OCI-LY7 (cell line): Measurements from ENCODE around the gene PAXIP1. TPM values are rescaled to one million over a fixed set of nuclear protein-coding genes. Genes with fewer than 3 reads are reported as not detected.

Experiments
- BruUV-seq: library from RNA; stranded (reverse); fragments of 400-500 nt; replicated peaks from 2 replicates; lab custom pipeline; 2021; lab: Mats Ljungman, UMichigan
- CTCF ChIA-PET: fragments of 300-600 bp; sonication (Branson Sonifier 250); formaldehyde crosslinking; loops from one replicate; lab custom pipeline; 2022; ENCODE audit warnings: antibody characterized with exemption; ENCODE audit not compliant: unreplicated experiment; lab: Charles Lee
- POLR2A ChIA-PET: fragments of 300-600 bp; sonication (Branson Sonifier 250); formaldehyde crosslinking; loops from one replicate; lab custom pipeline; 2022; ENCODE audit warnings: antibody characterized with exemption; lab: Charles Lee
- DNase-seq: peaks from one replicate; pipeline ENCODE4 v3.0.0-alpha.2; 2015; ENCODE audit warnings: low spot score
- H2AFZ ChIP-seq: fragments of 200-600 bp; sonication (generic), shearing (Covaris generic); 2 replicates; pipeline ENCODE4 v1.6.1; 2014; ENCODE audit warnings: mild to moderate bottlenecking, antibody characterized with exemption, low read length, moderate library complexity
- H3K27ac ChIP-seq: fragments of 200-600 bp; sonication (generic); 2 replicates; pipeline ENCODE4 v1.5.1; 2014; ENCODE audit warnings: mixed run types, low read depth, mild to moderate bottlenecking, moderate library complexity, low read length, inconsistent platforms; ENCODE audit not compliant: poor library complexity, severe bottlenecking
- H3K36me3 ChIP-seq: fragments of 200-600 bp; sonication (generic); 2 replicates; pipeline ENCODE4 v1.6.1; 2014; ENCODE audit warnings: mild to moderate bottlenecking, antibody characterized with exemption, low read length, moderate library complexity, mixed read lengths; ENCODE audit not compliant: insufficient read depth
- H3K4me1 ChIP-seq: fragments of 200-600 bp; sonication (generic); 2 replicates; pipeline ENCODE4 v1.5.1; 2014; ENCODE audit warnings: mild to moderate bottlenecking, low read length; ENCODE audit not compliant: insufficient read depth, poor library complexity, severe bottlenecking
- H3K4me2 ChIP-seq: fragments of 200-600 bp; sonication (generic); 2 replicates; pipeline ENCODE4 v1.6.1; 2014; ENCODE audit warnings: mild to moderate bottlenecking, low read length
- H3K4me3 ChIP-seq: fragments of 200-600 bp; sonication (generic); 2 replicates; pipeline ENCODE4 v1.5.1; 2014; ENCODE audit warnings: mild to moderate bottlenecking, low read depth, low read length; ENCODE audit not compliant: poor library complexity, severe bottlenecking
- H3K79me2 ChIP-seq: fragments of 200-600 bp; sonication (generic); 2 replicates; pipeline ENCODE4 v1.6.1; 2016; ENCODE audit warnings: low read depth, mild to moderate bottlenecking, low read length, moderate library complexity, mixed read lengths; ENCODE audit not compliant: insufficient read depth
- H3K9me2 ChIP-seq: fragments of 200-600 bp; sonication (generic); 2 replicates; pipeline ENCODE4 v1.6.1; 2016; ENCODE audit warnings: mild to moderate bottlenecking, low read length, mixed read lengths; ENCODE audit not compliant: insufficient read depth
- H3K9me3 ChIP-seq: fragments of 200-600 bp; sonication (generic); 2 replicates; pipeline ENCODE4 v1.6.1; 2014; ENCODE audit warnings: mild to moderate bottlenecking, mixed run types, low read length, mixed read lengths
- H4K20me1 ChIP-seq: fragments of 200-600 bp; sonication (generic); 2 replicates; pipeline ENCODE4 v1.6.1; 2014; ENCODE audit warnings: mild to moderate bottlenecking, antibody characterized with exemption, low read length, moderate library complexity, mixed read lengths; ENCODE audit not compliant: insufficient read depth
- EZH2phosphoT487 ChIP-seq: fragments of 200-600 bp; sonication (generic); IDR thresholded peaks from 2 replicates; pipeline ENCODE4 v1.6.1; 2018; ENCODE audit warnings: low read depth, borderline replicate concordance, mild to moderate bottlenecking, mixed run types, antibody characterized with exemption, low read length, moderate library complexity, mixed read lengths
- intact Hi-C: fragments of 100-400 bp; cut with micrococcal nuclease; formaldehyde crosslinking; loops from one replicate; pipeline ENCODE4 v1.10.0; 2022; ENCODE audit not compliant: unreplicated experiment
- total RNA-seq, 2 experiments: library from RNA; depleted of rRNA in 1 of 2; stranded (reverse); fragments of >200 nt in 1 of 2; shearing (Covaris generic) in 1 of 2; gene quantifications; 2 replicates each; pipeline ENCODE4 v1.2.3, GENCODE V29; 2014 to 2022
- TF ChIP-seq, protein P1 (sequence below): fragments of 200-600 bp; sonication (generic); conservative IDR thresholded peaks from 2 replicates; pipeline ENCODE4 v1.5.1; 2014; ENCODE audit warnings: mild to moderate bottlenecking, antibody characterized with exemption, low read length, moderate library complexity, mixed read lengths

PAXIP1 gene
- total RNA-seq, 2 experiments from 2014 or later, result 27.4 to 33.0 TPM

DNA sequence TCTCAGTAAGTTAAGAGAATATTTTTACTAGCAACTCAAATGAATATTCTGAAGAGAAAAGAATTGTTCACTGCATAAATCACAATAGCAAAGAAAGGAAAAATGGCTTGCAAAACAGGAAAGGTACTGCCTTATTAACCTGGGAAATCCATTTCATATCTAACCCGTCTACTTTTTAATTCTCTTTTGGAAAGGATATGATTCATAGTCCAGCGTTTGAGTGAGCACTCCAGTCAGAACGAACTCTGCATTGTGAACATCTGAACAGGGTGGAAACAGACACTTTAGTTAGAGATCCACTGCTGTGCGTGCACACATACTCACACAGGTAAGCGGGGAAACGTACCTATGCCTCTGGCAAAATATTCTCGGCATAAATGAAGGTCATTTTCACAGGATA, 56.8 kb downstream of the PAXIP1 start:
- no peak overlapping the region for H3K27ac ChIP-seq
- peaks cover 91% of the 10 kb centered on the region for H3K36me3 ChIP-seq
- no peak overlapping the region for H3K4me2 ChIP-seq
- H3K9me3 ChIP-seq, result no peaks in the 10 kb centered on the region
- no peaks in the 10 kb centered on the region for H3K79me2 ChIP-seq
- TF ChIP-seq, protein P1, sequence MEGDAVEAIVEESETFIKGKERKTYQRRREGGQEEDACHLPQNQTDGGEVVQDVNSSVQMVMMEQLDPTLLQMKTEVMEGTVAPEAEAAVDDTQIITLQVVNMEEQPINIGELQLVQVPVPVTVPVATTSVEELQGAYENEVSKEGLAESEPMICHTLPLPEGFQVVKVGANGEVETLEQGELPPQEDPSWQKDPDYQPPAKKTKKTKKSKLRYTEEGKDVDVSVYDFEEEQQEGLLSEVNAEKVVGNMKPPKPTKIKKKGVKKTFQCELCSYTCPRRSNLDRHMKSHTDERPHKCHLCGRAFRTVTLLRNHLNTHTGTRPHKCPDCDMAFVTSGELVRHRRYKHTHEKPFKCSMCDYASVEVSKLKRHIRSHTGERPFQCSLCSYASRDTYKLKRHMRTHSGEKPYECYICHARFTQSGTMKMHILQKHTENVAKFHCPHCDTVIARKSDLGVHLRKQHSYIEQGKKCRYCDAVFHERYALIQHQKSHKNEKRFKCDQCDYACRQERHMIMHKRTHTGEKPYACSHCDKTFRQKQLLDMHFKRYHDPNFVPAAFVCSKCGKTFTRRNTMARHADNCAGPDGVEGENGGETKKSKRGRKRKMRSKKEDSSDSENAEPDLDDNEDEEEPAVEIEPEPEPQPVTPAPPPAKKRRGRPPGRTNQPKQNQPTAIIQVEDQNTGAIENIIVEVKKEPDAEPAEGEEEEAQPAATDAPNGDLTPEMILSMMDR, result no peak
- TF ChIP-seq EZH2phosphoT487, result no peak
- intact Hi-C loops, result loop anchor here (5.0 kb wide), 1 partner anchor 36 kb away; no protein-coding TSS in a partner anchor
- no peak for DNase-seq
- no peaks in the 10 kb centered on the region for H3K9me2 ChIP-seq
- H3K4me3 ChIP-seq, result no peak overlapping the region
- POLR2A ChIA-PET, result no interaction called here
- no peaks in the 10 kb centered on the region for H3K4me1 ChIP-seq
- H2AFZ ChIP-seq, result no peak overlapping the region
- BruUV-seq, result no TSS peak
- CTCF ChIA-PET, result no interaction called here
- H4K20me1 ChIP-seq, result no peaks in the 10 kb centered on the region

DNA sequence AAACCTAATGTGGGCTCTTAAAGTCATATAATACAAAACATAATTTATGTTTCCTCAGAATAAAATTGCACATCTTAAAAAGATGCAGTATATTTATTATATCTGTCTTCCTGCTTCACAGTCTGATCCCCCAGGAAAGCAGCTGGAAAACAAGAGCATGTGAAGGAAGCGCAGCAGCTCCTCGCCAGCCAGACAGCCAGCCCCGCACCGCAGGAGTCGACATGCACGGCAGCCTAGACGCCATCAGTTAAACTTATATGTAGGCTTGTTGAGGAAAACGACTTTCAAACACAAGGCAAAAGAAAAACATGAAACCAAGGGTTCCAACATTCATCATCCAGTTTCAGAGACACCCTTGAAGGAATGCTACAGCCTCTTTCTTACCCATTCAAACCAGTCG, 59.0 kb downstream of the PAXIP1 start:
- intact Hi-C loops, result no loop called here
- H3K36me3 ChIP-seq, result peaks cover 76% of the 10 kb centered on the region
- ChIA-PET CTCF (no interaction called here), POLR2A (no interaction called here)
- no peak for TF ChIP-seq EZH2phosphoT487
- TF ChIP-seq, protein P1, result no peak
- no peak overlapping the region for H3K4me2 ChIP-seq
- no peak overlapping the region for H2AFZ ChIP-seq
- H3K9me3 ChIP-seq, result no peaks in the 10 kb centered on the region
- H4K20me1 ChIP-seq, result no peaks in the 10 kb centered on the region
- BruUV-seq, result no TSS peak
- H3K27ac ChIP-seq, result no peak overlapping the region
- no peaks in the 10 kb centered on the region for H3K9me2 ChIP-seq
- no peak for DNase-seq
- H3K79me2 ChIP-seq, result no peaks in the 10 kb centered on the region
- H3K4me3 ChIP-seq, result no peak overlapping the region
- no peaks in the 10 kb centered on the region for H3K4me1 ChIP-seq

DNA sequence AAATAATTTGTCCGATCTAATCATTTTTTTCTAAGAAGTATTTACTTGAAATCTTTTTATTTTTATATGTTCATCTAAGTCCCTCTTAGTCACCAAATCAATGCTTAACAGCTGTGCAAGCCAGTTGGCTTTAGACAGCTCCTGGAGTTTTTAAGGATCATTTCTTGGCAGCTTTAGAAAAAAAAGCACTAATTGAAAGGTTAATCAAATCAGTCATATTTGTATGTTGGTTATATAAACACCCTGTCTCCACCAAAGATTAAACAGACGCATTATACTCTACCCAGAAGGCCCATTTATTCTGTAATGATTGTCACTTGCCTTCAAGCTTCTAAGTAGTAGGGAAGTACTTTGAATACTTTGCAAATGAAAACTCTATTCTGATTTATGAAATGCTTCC, 60.2 kb downstream of the PAXIP1 start:
- no peaks in the 10 kb centered on the region for H3K9me3 ChIP-seq
- no peak overlapping the region for H3K27ac ChIP-seq
- POLR2A ChIA-PET, result interaction anchor here (0.6 kb wide), 1 partner anchor 10 kb away, joined by 4 read pairs; no protein-coding TSS in a partner anchor
- CTCF ChIA-PET, result no interaction called here
- no peak overlapping the region for H2AFZ ChIP-seq
- no TSS peak for BruUV-seq
- H3K4me2 ChIP-seq, result no peak overlapping the region
- H3K4me1 ChIP-seq, result no peaks in the 10 kb centered on the region
- no peak for DNase-seq
- H3K79me2 ChIP-seq, result no peaks in the 10 kb centered on the region
- TF ChIP-seq, protein P1, result no peak
- no peak for TF ChIP-seq EZH2phosphoT487
- no peaks in the 10 kb centered on the region for H4K20me1 ChIP-seq
- H3K4me3 ChIP-seq, result no peak overlapping the region
- peaks cover 66% of the 10 kb centered on the region for H3K36me3 ChIP-seq
- intact Hi-C loops, result no loop called here
- no peaks in the 10 kb centered on the region for H3K9me2 ChIP-seq
